ACC112 (cell line): ENCODE data around the gene E2F8.

ENCODE experiments used
- H2AFZ ChIP-seq: fragments of 200-600 bp; sonication (generic); one replicate; pipeline ENCODE4 v1.6.0; 2017; ENCODE audit warnings: antibody characterized with exemption, low read length; ENCODE audit not compliant: unreplicated experiment
- H3K27ac ChIP-seq: fragments of 200-600 bp; sonication (generic); 2 replicates; pipeline ENCODE4 v1.5.1; 2014; ENCODE audit warnings: low read depth, mild to moderate bottlenecking, antibody characterized with exemption, low read length, moderate library complexity
- H3K27me3 ChIP-seq: fragments of 200-600 bp; sonication (generic); 2 replicates; pipeline ENCODE4 v1.6.1; 2014; ENCODE audit warnings: mild to moderate bottlenecking, antibody characterized with exemption, low read length, moderate library complexity, mixed read lengths; ENCODE audit not compliant: insufficient read depth
- H3K36me3 ChIP-seq: fragments of 200-600 bp; sonication (generic); 2 replicates; pipeline ENCODE4 v1.6.1; 2016; ENCODE audit warnings: mild to moderate bottlenecking, antibody characterized with exemption, low read length, moderate library complexity, mixed read lengths; ENCODE audit not compliant: insufficient read depth
- H3K4me1 ChIP-seq: fragments of 200-600 bp; sonication (generic); one replicate; pipeline ENCODE4 v1.6.1; 2016; ENCODE audit warnings: low read length, mixed read lengths; ENCODE audit not compliant: insufficient read depth, unreplicated experiment, control insufficient read depth
- H3K4me3 ChIP-seq: fragments of 200-600 bp; sonication (generic); 2 replicates; pipeline ENCODE4 v1.5.1; 2014; ENCODE audit warnings: mild to moderate bottlenecking, low read depth, low read length
- H3K79me2 ChIP-seq: fragments of 200-600 bp; sonication (generic); one replicate; pipeline ENCODE4 v1.6.0; 2016; ENCODE audit warnings: low read length; ENCODE audit not compliant: control insufficient read depth, unreplicated experiment, insufficient read depth

The E2F8 gene

DNA sequence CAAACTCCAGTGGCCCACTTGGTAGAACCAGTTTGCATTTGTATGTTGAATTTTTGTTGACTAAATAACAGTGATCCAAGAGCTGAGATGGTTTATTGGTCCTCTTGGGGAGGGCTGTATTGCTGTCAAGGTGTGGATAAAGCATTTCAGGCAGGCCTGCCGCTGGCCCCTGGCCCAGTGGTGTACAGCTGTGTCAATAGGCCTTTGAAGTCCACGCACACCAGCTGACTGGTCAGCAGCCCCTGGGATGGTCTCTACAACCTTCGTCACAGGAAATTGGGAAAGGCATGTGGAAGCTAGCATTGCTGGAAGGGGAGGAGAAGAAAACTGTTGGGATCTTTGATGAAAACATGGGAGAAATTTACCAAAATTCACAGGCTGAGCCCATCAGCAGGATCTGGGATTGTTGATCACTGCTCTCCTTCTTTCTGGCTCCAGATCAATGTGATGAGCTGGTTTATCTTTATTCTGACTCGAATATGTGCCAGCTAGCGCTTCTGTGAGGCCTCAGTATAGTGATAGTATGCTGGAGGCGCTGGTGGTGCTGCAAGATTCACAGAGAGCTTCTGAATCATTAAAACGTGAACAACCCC, 12.5 kb upstream of the E2F8 start:
- no peaks in the 10 kb centered on the region for H3K36me3 ChIP-seq
- peaks cover 34% of the 10 kb centered on the region for H3K27me3 ChIP-seq
- no peak overlapping the region for H3K27ac ChIP-seq
- no peak overlapping the region for H3K4me3 ChIP-seq
- H3K79me2 ChIP-seq: no peaks in the 10 kb centered on the region
- H3K4me1 ChIP-seq: no peaks in the 10 kb centered on the region
- H2AFZ ChIP-seq: no peak overlapping the region

DNA sequence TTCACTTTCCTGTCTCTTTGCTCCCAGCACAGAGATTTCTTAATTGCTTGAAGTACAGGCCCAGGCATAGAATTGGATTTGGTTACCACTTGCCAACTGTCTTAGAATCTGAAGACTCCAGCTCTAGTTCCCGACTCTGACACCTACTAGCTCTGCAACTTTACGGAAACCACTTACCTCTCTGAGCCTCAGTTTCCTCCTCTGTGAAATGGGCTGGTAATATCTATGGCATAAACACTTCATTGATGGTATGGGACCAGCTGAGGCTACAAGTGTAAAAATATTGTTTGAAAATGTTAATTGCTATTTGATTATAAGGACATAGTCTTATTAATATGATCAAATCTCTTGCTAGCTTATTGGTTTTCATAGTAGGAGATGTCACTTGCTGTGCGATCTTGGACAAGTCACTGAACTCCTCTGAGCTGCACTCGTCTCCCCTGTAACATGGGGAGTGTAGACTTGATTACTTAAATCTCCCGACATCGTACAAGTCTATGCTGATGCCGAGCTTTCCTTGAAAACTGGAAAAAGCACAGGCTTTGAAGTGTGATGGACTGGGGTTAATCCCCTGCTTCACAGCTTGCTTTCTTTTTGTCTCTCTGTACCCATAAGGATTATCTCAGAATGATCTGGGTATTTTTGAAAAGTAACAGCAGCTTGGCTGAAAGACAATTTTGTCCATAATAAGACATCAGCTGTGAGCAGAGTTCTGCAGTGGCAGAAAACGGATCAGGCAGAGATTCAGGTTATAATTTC, 11.8 kb upstream of the E2F8 start:
- no peaks in the 10 kb centered on the region for H3K4me1 ChIP-seq
- no peak overlapping the region for H3K27ac ChIP-seq
- no peak overlapping the region for H2AFZ ChIP-seq
- H3K27me3 ChIP-seq: peaks cover 39% of the 10 kb centered on the region
- no peak overlapping the region for H3K4me3 ChIP-seq
- H3K79me2 ChIP-seq: no peaks in the 10 kb centered on the region
- H3K36me3 ChIP-seq: no peaks in the 10 kb centered on the region

DNA sequence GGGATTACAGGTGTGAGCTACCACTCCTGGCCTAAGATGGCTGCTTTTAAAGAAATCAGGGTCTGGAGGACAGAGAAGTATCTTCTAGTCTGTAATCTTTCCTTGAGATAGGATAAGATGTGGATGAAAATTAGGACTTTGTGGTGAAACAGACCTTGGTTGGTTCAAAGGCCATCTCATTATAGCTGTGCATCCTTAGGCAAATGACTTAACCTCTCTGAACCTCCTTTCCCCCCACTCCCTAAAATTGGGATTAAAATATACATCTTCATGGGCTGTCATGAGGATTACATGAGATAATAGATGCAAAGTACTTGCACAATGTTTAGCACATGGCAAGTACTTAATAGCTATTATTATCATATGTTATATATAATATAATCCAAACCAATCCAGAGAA, 10.8 kb upstream of the E2F8 start:
- no peak overlapping the region for H2AFZ ChIP-seq
- H3K4me1 ChIP-seq: no peaks in the 10 kb centered on the region
- H3K4me3 ChIP-seq: no peak overlapping the region
- no peaks in the 10 kb centered on the region for H3K36me3 ChIP-seq
- H3K79me2 ChIP-seq: no peaks in the 10 kb centered on the region
- H3K27me3 ChIP-seq: peaks cover 44% of the 10 kb centered on the region
- no peak overlapping the region for H3K27ac ChIP-seq

DNA sequence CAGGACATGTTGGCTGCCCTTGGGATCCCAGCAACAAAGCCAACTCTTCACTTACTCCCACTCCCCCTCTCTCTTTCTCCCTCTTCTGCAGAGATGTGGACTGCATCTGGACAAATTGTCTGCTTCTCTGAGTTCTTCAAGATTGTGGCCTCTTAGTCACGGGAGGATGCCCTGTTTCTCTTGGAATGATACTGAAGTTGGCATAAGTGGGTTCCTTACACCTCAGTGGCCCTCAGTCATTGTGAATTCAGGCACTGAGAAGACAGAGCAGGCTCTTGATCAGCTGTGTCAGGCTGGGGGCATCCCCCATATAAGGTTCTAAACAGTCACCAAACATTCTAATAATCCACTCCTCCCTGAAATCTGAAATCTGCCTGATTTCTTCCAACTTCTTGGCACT, 6.1 kb upstream of the E2F8 start:
- Histone ChIP-seq H3K79me2 (no peaks in the 10 kb centered on the region), H3K4me3 (no peak overlapping the region), H2AFZ (no peak overlapping the region), H3K4me1 (peaks cover 3% of the 10 kb centered on the region), H3K27me3 (peaks cover 50% of the 10 kb centered on the region), H3K27ac (no peak overlapping the region), H3K36me3 (no peaks in the 10 kb centered on the region)

DNA sequence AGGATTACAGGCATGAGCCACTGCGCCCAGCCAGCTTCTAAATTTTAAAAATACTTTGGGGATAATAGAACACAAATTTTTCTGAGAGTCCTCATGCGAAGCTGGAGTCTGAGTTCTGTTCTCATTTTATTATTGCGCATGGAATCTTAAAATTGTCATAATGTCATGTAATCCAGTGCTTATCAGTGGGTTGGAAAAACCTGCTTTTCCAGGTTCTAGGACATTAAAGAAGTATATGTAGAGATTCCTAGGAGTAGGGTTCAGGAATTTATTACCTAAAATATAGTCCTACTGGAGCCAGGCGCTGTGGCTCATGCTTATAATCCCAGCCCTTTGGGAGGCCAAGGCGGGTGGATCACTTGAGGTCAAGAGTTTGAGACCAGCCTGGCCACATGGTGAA, 4.6 kb upstream of the E2F8 start:
- H2AFZ ChIP-seq: no peak overlapping the region
- H3K4me1 ChIP-seq: peaks cover 3% of the 10 kb centered on the region
- no peaks in the 10 kb centered on the region for H3K79me2 ChIP-seq
- no peak overlapping the region for H3K4me3 ChIP-seq
- no peak overlapping the region for H3K27ac ChIP-seq
- peaks cover 55% of the 10 kb centered on the region for H3K27me3 ChIP-seq
- H3K36me3 ChIP-seq: no peaks in the 10 kb centered on the region

DNA sequence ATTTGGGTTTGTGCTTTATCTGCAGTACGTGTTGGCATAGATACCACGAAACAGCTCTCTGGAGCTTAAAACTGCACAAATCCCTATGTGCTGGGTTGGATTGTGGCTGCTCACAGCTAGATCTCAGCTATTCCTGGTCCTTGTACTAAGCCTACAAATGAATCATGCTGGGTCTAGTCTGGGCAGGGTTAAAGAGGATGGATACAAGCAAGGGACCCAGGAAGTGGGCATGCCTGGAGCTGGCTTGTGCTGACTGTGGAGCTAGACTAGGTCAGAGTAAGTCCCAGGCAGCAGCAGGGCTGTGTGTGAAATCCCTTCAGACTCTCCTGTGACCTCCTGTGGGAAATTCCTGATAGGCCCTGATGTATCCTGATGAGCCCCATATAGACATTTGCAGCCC, 3.9 kb upstream of the E2F8 start:
- H2AFZ ChIP-seq: no peak overlapping the region
- H3K27me3 ChIP-seq: peaks cover 58% of the 10 kb centered on the region
- no peaks in the 10 kb centered on the region for H3K36me3 ChIP-seq
- H3K79me2 ChIP-seq: no peaks in the 10 kb centered on the region
- no peak overlapping the region for H3K27ac ChIP-seq
- no peak overlapping the region for H3K4me3 ChIP-seq
- H3K4me1 ChIP-seq: peaks cover 7% of the 10 kb centered on the region

DNA sequence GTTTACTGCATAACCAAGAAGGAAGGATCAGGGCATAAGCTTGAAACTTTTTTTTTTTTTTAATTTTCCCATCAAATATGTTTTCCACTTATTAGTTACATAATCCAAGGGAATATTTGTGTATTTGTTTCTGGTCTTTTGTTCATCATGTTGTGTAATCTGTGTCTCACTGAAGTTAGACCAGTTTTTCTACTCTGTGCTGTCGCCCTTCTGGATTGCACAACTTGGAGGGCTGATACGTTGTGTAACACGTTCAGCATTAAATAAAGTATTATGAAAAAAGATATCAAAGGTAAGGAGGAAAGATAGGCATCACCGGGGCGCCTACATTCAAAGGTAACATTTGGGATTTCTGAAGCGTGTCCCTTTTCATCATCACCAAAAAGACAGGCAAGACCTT, 3.3 kb upstream of the E2F8 start:
- peaks cover 61% of the 10 kb centered on the region for H3K27me3 ChIP-seq
- H3K4me1 ChIP-seq: peaks cover 7% of the 10 kb centered on the region
- H3K36me3 ChIP-seq: no peaks in the 10 kb centered on the region
- no peaks in the 10 kb centered on the region for H3K79me2 ChIP-seq
- no peak overlapping the region for H3K27ac ChIP-seq
- H3K4me3 ChIP-seq: no peak overlapping the region
- H2AFZ ChIP-seq: no peak overlapping the region

DNA sequence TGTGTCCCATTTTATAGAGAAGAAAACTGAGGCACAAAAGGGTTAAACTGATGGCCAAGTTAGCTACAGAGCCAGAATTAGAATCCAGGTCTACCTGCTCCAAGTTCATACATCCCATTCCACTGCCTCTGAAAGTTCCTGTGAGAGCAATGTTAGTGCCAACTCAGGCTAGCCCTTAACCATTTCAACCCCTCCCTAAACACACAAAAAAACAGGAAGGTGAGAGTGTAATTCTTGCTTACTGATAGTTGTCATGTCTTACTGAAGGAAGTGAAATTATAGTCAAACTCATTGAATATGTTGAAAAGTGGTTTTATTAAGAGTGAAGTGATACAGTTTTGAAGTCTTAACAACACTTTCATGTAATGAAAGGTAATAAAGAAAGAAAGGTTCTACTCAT, 2.9 kb upstream of the E2F8 start:
- Histone ChIP-seq H2AFZ (no peak overlapping the region), H3K27me3 (peaks cover 63% of the 10 kb centered on the region), H3K4me1 (peaks cover 7% of the 10 kb centered on the region), H3K36me3 (no peaks in the 10 kb centered on the region), H3K79me2 (no peaks in the 10 kb centered on the region), H3K4me3 (no peak overlapping the region), H3K27ac (no peak overlapping the region)

DNA sequence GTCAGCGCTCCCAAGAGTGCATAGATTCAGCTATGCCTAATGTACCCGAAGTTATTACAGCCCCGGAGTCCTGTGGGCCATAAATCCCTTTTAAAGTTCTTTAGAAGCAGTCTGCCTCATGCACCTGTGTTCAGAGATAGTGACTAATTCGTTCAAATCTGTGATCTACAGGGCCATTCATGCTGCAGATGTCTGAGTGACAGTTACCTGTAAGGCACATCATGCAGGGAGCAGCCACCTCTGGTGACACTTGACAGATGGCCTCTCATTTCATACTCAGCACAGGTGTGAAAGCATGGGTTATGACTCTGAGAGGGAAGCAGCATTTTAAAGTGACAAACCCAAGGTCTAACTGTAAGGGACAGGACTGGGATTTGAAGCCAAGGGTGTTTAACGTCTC, 2.4 kb upstream of the E2F8 start:
- Histone ChIP-seq H2AFZ (no peak overlapping the region), H3K79me2 (no peaks in the 10 kb centered on the region), H3K4me3 (no peak overlapping the region), H3K36me3 (no peaks in the 10 kb centered on the region), H3K4me1 (peaks cover 7% of the 10 kb centered on the region), H3K27me3 (peaks cover 62% of the 10 kb centered on the region), H3K27ac (no peak overlapping the region)

DNA sequence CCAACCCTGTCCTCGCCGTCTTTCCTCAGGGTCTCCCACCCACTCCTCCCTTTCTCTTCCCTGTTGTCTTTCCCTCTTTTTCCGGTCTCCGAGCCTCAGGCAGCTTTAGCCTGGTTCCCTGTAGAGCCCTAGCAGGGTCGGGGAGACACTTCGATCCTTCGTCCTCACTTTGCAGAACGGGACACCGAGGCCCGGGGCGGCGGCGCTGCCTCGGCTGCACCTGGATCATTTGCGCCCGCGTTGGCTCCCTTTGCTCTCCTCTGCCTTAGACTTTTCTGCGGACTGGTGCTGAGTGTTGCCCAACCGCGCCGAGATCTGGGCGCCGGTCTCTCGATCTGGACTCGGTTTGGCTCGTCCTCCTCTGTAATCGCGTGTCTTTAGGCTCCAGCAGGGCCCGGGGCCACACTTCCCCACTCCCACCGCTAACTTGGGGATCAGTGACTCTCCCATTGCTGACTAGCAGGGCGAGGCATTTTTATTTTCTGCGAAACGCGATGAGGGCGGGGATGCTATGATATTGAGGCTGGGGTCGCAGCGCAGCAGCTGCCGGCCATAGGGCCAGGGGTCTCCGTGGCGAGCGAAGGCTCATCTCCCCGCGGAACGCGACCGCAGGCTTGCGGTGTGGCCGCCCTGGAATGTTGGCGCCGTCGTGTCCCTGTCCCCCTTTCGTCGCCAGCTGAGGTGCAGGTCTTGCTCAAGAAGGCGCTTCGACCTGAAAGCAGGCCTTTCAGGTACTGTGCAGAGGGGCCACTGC, 1.6 kb upstream of the E2F8 start:
- H2AFZ ChIP-seq: peak overlapping the region; percentile 39
- peaks cover 7% of the 10 kb centered on the region for H3K4me1 ChIP-seq
- peak overlapping the region; percentile 72 for H3K4me3 ChIP-seq
- no peaks in the 10 kb centered on the region for H3K79me2 ChIP-seq
- H3K27me3 ChIP-seq: peaks cover 58% of the 10 kb centered on the region
- H3K36me3 ChIP-seq: no peaks in the 10 kb centered on the region
- H3K27ac ChIP-seq: no peak overlapping the region
